Measurements from ENCODE around the gene GBP7. TPM values are rescaled to one million over a fixed set of nuclear protein-coding genes. Genes with fewer than 3 reads are reported as not detected.
A peak's percentile ranks its signal among the peaks of the same experiment; 100 is the strongest.

GBP7 gene
- total and polyA plus RNA-seq, 4 donors: 0.21 TPM; not detected in 3

- Histone ChIP-seq H3K4me1 (ENCODE audit: control insufficient read depth in 1 of 2, insufficient read depth in 2 of 2, low read length in 2 of 2) (no peaks in the 10 kb centered on the region), H3K4me3 (ENCODE audit: low read length in 2 of 2) (no peak overlapping the region), H3K36me3 (ENCODE audit: control insufficient read depth in 1 of 2, insufficient read depth in 2 of 2, low read length in 1 of 2) (no peaks in the 10 kb centered on the region), H3K27ac (ENCODE audit: low read depth in 1 of 2, low read length in 2 of 2) (no peak overlapping the region), H3K9me3 (ENCODE audit: control insufficient read depth, low read length) (peaks cover 2% of the 10 kb centered on the region), H3K27me3 (ENCODE audit: control insufficient read depth in 1 of 2, insufficient read depth in 2 of 2, low read length in 1 of 2) (no peaks in the 10 kb centered on the region)
- no peak for ATAC-seq (ENCODE audit: low FRiP score)
- WGBS, 2 donors: 3 to 8% methylated on average over 2 of the region's 2 CpGs
- intact Hi-C loops (cut with DNase I): no loop called here
- DNase-seq: no peak
Observed at GRCh38 chr1:89200663-89201062, 24.9 kb upstream of the GBP7 start.

DNA sequence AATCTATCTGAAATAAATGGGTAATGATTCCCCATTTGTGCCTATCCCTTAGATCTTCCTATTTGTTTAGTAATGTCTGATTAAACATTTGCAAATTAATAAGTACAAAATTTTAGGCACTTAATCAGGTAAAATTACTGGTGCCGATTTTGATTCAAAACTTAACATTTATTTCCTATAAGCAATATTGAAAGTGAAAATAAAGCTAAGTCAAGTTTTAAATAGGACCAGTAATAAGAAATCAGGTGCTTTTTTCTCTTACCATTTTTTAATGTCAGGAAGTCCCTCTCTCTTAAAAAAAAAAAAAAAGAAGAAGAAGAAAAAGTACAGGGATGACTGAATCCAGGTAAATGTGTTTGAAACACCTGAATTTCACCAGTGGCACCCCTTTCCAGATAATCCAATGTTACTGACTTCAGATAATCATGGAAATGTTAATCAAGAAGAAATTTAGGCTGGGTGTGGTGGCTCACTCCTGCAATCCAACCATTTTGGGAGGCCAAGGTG is 23.8 kb upstream of the GBP7 start:
- no peak for DNase-seq
- Histone ChIP-seq H3K27ac (ENCODE audit: low read depth in 1 of 2, low read length in 2 of 2) (no peak overlapping the region), H3K9me3 (ENCODE audit: control insufficient read depth, low read length) (no peaks in the 10 kb centered on the region), H3K27me3 (ENCODE audit: control insufficient read depth in 1 of 2, insufficient read depth in 2 of 2, low read length in 1 of 2) (no peaks in the 10 kb centered on the region), H3K4me1 (ENCODE audit: control insufficient read depth in 1 of 2, insufficient read depth in 2 of 2, low read length in 2 of 2) (no peaks in the 10 kb centered on the region), H3K4me3 (ENCODE audit: low read length in 2 of 2) (no peak overlapping the region), H3K36me3 (ENCODE audit: control insufficient read depth in 1 of 2, insufficient read depth in 2 of 2, low read length in 1 of 2) (no peaks in the 10 kb centered on the region)
- ATAC-seq (ENCODE audit: low FRiP score): no peak
- intact Hi-C loops (cut with DNase I): no loop called here
- 82 to 92% methylated on average over 1 of the region's 1 CpG for WGBS, 2 donors

GRCh38 chr1:89198491-89199072 is 22.8 kb upstream of the GBP7 start, which contains the start of gene GBP4:
TSS of gene GBP4 (minus strand) at chr1:89198942. CDS start at chr1:89198834, 108 bp downstream.
- no peaks in the 10 kb centered on the region for H3K36me3 ChIP-seq (ENCODE audit: control insufficient read depth in 1 of 2, insufficient read depth in 2 of 2, low read length in 1 of 2)
- peak within 1 kb of the TSS in 1 of 2 donors; percentile 25 for H3K4me3 ChIP-seq (ENCODE audit: low read length in 2 of 2)
- DNase-seq (peak; percentile 51 to 75), ATAC-seq (ENCODE audit: low FRiP score) (peak; percentile 76)
- H3K9me3 ChIP-seq (ENCODE audit: control insufficient read depth, low read length): no peaks in the 10 kb centered on the region
- H3K4me1 ChIP-seq (ENCODE audit: control insufficient read depth in 1 of 2, insufficient read depth in 2 of 2, low read length in 2 of 2): no peaks in the 10 kb centered on the region
- intact Hi-C loops (cut with DNase I): no loop called here
- no peak within 1 kb of the TSS for H3K27ac ChIP-seq (ENCODE audit: low read depth in 1 of 2, low read length in 2 of 2)
- 30 to 32% methylated on average over 21 of the region's 21 CpGs for WGBS, 2 donors
- no peaks in the 10 kb centered on the region for H3K27me3 ChIP-seq (ENCODE audit: control insufficient read depth in 1 of 2, insufficient read depth in 2 of 2, low read length in 1 of 2)

- ATAC-seq (ENCODE audit: low FRiP score) (no peak), DNase-seq (no peak)
- no peak overlapping the region for H3K27ac ChIP-seq (ENCODE audit: low read depth in 1 of 2, low read length in 2 of 2)
Observed at GRCh38 chr1:89198081-89198480, 22.3 kb upstream of the GBP7 start.

DNA sequence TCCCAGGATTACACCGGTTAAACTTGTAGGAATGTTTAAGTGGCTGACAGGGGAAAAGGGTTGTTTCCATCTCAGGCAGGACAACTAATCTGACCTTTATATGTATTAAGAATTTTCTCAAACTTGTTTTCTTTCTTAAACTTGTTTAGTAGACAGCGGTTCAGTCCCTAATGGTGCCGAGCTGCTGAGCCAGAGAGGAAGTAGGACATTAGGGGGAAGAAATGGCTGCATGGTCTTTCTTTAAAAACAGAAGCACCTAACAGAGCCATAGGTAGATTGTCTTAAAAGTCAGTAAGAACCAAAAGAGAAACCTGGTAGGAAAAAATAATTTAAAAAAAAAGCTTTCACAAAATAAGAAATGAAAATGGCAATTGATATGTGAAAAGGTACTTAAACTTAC is 19.7 kb upstream of the GBP7 start:
- intact Hi-C loops (cut with DNase I): no loop called here
- Histone ChIP-seq H3K4me3 (ENCODE audit: low read length in 2 of 2) (no peak overlapping the region), H3K27ac (ENCODE audit: low read depth in 1 of 2, low read length in 2 of 2) (no peak overlapping the region), H3K36me3 (ENCODE audit: control insufficient read depth in 1 of 2, insufficient read depth in 2 of 2, low read length in 1 of 2) (no peaks in the 10 kb centered on the region), H3K4me1 (ENCODE audit: control insufficient read depth in 1 of 2, insufficient read depth in 2 of 2, low read length in 2 of 2) (no peaks in the 10 kb centered on the region), H3K9me3 (ENCODE audit: control insufficient read depth, low read length) (no peaks in the 10 kb centered on the region), H3K27me3 (ENCODE audit: control insufficient read depth in 1 of 2, insufficient read depth in 2 of 2, low read length in 1 of 2) (no peaks in the 10 kb centered on the region)
- ATAC-seq (ENCODE audit: low FRiP score): no peak
- 83% methylated on average over 3 of the region's 3 CpGs for WGBS, 2 donors
- DNase-seq: no peak

More at GRCh38 chr1:89198081-89198480, 22.3 kb upstream of the GBP7 start:
- Histone ChIP-seq H3K9me3 (ENCODE audit: control insufficient read depth, low read length) (no peaks in the 10 kb centered on the region), H3K4me3 (ENCODE audit: low read length in 2 of 2) (peak overlapping the region in 1 of 2 donors; percentile 15), H3K4me1 (ENCODE audit: control insufficient read depth in 1 of 2, insufficient read depth in 2 of 2, low read length in 2 of 2) (no peaks in the 10 kb centered on the region), H3K27me3 (ENCODE audit: control insufficient read depth in 1 of 2, insufficient read depth in 2 of 2, low read length in 1 of 2) (no peaks in the 10 kb centered on the region), H3K36me3 (ENCODE audit: control insufficient read depth in 1 of 2, insufficient read depth in 2 of 2, low read length in 1 of 2) (no peaks in the 10 kb centered on the region)
- intact Hi-C loops (cut with DNase I): no loop called here
- 18 to 22% methylated on average over 8 of the region's 8 CpGs for WGBS, 2 donors

GRCh38 chr1:89191314-89191713 is 15.5 kb upstream of the GBP7 start:
- 52 to 61% methylated on average over 5 of the region's 5 CpGs for WGBS, 2 donors
- Histone ChIP-seq H3K4me1 (ENCODE audit: control insufficient read depth in 1 of 2, insufficient read depth in 2 of 2, low read length in 2 of 2) (no peaks in the 10 kb centered on the region), H3K36me3 (ENCODE audit: control insufficient read depth in 1 of 2, insufficient read depth in 2 of 2, low read length in 1 of 2) (no peaks in the 10 kb centered on the region), H3K27me3 (ENCODE audit: control insufficient read depth in 1 of 2, insufficient read depth in 2 of 2, low read length in 1 of 2) (no peaks in the 10 kb centered on the region), H3K4me3 (ENCODE audit: low read length in 2 of 2) (no peak overlapping the region), H3K27ac (ENCODE audit: low read depth in 1 of 2, low read length in 2 of 2) (no peak overlapping the region), H3K9me3 (ENCODE audit: control insufficient read depth, low read length) (no peaks in the 10 kb centered on the region)
- ATAC-seq (ENCODE audit: low FRiP score) (no peak), DNase-seq (no peak)
- intact Hi-C loops (cut with DNase I): no loop called here

DNA sequence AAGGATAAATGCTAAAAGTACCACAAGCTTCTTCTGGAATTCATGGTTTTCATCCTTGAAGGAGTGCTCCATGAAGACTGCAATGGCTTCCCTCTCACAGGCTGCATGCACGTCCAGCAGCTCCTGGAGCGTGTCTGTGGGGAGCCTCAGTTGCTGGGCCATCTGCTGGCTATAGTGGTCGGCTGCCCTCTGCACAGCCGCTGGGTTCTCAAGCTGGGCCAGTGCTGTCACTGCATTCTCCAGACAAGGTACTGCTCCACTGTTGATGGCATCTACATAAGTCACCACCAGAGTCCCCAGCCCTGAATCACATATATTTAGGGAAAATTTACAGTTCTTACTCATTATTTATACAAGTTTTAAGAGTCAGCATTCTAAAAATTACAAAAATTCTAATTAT is 14.2 kb upstream of the GBP7 start:
- Histone ChIP-seq H3K27me3 (ENCODE audit: control insufficient read depth in 1 of 2, insufficient read depth in 2 of 2, low read length in 1 of 2) (no peaks in the 10 kb centered on the region), H3K4me1 (ENCODE audit: control insufficient read depth in 1 of 2, insufficient read depth in 2 of 2, low read length in 2 of 2) (no peaks in the 10 kb centered on the region), H3K9me3 (ENCODE audit: control insufficient read depth, low read length) (no peaks in the 10 kb centered on the region), H3K27ac (ENCODE audit: low read depth in 1 of 2, low read length in 2 of 2) (no peak overlapping the region), H3K4me3 (ENCODE audit: low read length in 2 of 2) (no peak overlapping the region), H3K36me3 (ENCODE audit: control insufficient read depth in 1 of 2, insufficient read depth in 2 of 2, low read length in 1 of 2) (no peaks in the 10 kb centered on the region)
- DNase-seq (no peak), ATAC-seq (ENCODE audit: low FRiP score) (no peak)
- WGBS, 2 donors: 80% methylated on average over 4 of the region's 4 CpGs
- intact Hi-C loops (cut with DNase I): no loop called here

DNA sequence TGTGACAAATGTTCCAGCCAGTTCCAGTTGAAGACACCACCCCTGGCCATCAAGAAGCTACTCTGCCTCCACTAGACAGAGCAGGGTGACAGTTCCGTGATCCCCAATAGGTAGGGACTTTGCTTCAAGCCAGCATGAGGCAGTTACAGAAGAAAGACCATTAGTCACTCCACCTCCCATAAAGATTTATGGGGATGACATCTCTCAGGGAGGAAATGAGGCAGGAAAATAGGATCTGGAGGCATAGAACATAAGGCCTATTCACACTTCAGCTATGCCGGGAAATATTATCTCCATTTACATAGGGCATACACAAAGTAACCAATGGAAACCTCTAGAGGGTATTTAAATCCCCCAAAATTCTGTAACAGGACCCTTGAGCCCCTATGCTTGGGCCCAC is 3.5 kb upstream of the GBP7 start:
- DNase-seq: no peak
- ATAC-seq (ENCODE audit: low FRiP score): no peak
- 84 to 85% methylated on average over 2 of the region's 2 CpGs for WGBS, 2 donors
- no peaks in the 10 kb centered on the region for H3K9me3 ChIP-seq (ENCODE audit: control insufficient read depth, low read length)
- H3K36me3 ChIP-seq (ENCODE audit: control insufficient read depth in 1 of 2, insufficient read depth in 2 of 2, low read length in 1 of 2): no peaks in the 10 kb centered on the region
- H3K27me3 ChIP-seq (ENCODE audit: control insufficient read depth in 1 of 2, insufficient read depth in 2 of 2, low read length in 1 of 2): no peaks in the 10 kb centered on the region
- H3K4me1 ChIP-seq (ENCODE audit: control insufficient read depth in 1 of 2, insufficient read depth in 2 of 2, low read length in 2 of 2): no peaks in the 10 kb centered on the region
- H3K4me3 ChIP-seq (ENCODE audit: low read length in 2 of 2): no peak overlapping the region
- intact Hi-C loops (cut with DNase I): loop anchor here in 1 of 2 donors (10.0 kb wide), 1 partner anchor 225 kb away; no protein-coding TSS in a partner anchor
- no peak overlapping the region for H3K27ac ChIP-seq (ENCODE audit: low read depth in 1 of 2, low read length in 2 of 2)

DNA sequence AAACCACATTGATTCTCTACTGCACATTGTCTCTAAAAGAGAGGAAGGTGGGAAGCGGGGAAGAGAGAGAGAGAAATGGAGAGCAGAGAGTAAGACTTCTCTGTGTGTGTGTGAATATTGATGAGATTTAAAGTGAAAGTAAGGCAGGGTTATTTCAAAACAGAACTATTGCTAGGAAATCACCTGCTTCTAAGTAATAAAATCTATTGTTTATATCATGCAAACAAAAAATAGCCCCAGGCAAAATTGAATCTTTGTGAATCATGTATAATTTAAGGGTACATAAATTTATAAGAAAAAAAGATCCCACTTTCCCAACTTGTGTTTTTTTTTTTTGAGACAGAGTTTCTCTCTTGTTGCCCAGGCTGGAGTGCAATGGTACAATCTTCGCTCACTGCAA is 1.2 kb upstream of the GBP7 start:
- WGBS, 2 donors: 95 to 96% methylated on average over 2 of the region's 2 CpGs
- Histone ChIP-seq H3K4me1 (ENCODE audit: control insufficient read depth in 1 of 2, insufficient read depth in 2 of 2, low read length in 2 of 2) (no peaks in the 10 kb centered on the region), H3K4me3 (ENCODE audit: low read length in 2 of 2) (no peak overlapping the region), H3K9me3 (ENCODE audit: control insufficient read depth, low read length) (no peaks in the 10 kb centered on the region), H3K27me3 (ENCODE audit: control insufficient read depth in 1 of 2, insufficient read depth in 2 of 2, low read length in 1 of 2) (no peaks in the 10 kb centered on the region), H3K27ac (ENCODE audit: low read depth in 1 of 2, low read length in 2 of 2) (no peak overlapping the region), H3K36me3 (ENCODE audit: control insufficient read depth in 1 of 2, insufficient read depth in 2 of 2, low read length in 1 of 2) (no peaks in the 10 kb centered on the region)
- DNase-seq: no peak
- intact Hi-C loops (cut with DNase I): loop anchor here in 1 of 2 donors (10.0 kb wide), 1 partner anchor 228 kb away; no protein-coding TSS in a partner anchor
- no peak for ATAC-seq (ENCODE audit: low FRiP score)
